NOMO-1 treated with dmso at 0.1 percent for 144 hours (cell line): ENCODE results near the gene RFESD.

Experiments used
- DNase-seq: peaks from one replicate; lab custom pipeline; 2025; ENCODE audit not compliant: unreplicated experiment; lab: John Stamatoyannopoulos, UW

The RFESD gene

DNA sequence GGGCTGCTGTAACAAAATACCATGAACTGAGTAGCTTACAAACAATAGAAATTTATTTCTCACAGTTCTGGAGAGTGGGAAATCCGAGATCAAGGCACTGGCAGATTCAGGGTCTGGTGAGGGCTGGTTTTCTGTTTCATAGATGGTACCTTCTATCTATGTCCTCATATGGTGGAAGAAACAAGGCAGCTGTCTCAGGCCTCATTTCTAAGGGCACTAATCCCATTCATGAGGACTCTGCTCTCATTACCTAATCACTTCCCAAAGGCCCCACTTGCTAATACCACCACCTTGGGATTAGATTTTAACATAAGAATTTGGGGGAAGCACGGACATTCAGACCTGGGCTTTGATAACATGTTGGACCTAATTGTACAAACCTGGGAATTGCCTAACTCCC, 13.5 kb downstream of the RFESD start:
- no peak for DNase-seq

DNA sequence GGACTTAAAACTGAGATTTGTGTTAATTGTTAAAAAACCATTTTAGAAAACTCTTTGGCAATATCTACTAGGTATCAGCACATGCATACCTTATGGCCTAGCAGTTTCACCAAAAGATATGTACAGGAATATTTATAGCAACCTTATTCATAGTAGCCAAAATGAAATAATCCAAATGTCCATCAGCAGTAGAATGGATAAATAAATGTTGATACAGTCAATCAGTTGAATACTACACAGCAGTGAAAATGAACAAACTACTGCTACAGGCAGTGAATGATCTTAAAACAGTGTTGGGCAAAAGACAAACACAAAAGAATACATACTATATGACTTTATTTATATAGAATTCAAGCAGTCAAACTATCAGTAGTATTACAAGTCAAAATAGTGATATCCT, 16.4 kb downstream of the RFESD start:
- no peak for DNase-seq

DNA sequence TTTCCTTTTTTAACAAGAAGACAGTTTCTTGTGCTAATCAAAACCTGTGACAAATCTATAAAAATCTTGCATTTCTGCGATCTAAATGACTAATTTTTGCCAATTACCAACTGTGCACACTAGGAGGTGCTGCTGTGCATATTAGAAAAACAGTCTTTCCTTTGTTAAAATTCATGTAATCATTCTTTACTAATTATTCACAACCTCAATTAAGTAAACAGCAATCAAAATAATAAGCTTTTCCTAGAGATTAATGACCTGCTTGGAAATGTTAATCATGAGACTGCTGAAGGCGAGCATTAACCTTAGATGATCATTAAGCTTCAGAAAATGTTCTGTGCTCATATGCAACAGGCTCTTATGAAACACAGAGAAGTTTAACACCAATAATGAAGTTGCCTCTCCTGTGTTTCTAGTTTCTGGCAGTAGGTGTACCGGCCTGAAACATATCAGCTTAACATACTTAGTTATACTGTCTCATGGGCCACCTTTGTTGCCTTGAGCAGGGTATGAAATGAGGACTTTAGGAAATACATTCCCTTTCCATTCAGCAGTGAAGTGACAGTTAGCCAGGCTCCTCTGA, 17.7 kb downstream of the RFESD start:
- DNase-seq: no peak

DNA sequence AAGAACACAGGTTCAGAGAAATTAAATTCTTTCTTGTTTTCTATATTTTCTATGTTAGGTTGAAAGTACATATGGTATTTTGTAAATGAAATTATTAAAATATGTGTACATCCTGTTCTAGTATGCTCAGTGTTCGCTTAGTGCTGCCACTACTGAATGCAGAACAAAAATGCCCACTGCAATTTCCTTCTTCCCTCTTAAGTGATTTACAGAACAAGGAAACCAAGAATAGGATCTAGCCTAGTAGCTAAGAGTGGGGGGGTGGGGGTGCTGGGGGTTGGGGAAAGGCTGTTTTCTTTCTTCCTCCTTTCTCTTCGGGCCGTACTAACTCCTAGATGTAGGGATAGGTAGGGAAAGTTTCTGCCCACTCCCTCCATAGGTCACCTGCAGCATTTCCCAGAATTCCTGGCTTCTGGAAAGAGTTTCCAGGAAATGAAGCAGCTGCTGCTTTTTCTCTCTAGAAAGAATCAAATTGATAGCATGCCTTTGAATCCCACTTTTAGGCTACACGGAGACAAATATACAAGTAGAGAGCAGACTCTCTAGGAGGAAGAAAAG, 20.6 kb downstream of the RFESD start:
- peak; percentile 15 for DNase-seq

DNA sequence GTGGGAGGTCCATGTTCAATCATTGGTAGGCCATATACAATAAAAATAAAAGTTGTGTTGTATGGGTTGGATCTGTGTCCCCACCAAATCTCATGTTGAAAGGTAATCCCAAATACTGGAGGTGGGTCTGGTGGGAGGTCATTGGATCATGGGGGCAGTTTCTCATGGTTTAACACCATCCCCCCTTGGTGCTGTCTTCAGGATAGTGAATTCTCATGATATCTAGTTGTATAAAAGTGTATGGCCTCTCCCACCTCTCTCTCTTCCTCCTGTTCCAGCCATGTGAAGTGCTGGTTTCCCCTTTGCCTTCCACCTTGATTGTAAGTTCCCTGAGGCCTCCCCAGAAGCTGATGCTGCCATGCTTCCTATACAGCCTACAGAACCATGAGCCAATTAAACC, 21.1 kb downstream of the RFESD start:
- DNase-seq: no peak

DNA sequence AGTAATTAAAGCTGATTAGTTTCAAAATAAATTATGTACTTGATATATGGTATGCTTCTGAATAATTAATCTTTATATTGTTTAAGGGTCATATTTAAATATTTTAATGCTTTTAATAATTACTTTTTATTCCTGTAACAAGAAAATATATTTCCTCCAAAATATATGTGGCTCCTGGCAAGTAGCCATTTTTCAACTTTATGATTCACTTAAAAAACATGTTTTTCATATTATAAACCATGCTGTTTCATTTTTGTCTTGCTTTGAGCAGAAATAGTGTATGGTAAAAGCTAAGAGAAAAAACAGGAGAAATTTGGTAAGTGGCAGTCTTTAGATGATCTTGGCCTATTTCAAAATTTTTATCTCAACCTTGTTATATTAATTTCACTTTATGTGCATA, 21.6 kb downstream of the RFESD start:
- DNase-seq: no peak

DNA sequence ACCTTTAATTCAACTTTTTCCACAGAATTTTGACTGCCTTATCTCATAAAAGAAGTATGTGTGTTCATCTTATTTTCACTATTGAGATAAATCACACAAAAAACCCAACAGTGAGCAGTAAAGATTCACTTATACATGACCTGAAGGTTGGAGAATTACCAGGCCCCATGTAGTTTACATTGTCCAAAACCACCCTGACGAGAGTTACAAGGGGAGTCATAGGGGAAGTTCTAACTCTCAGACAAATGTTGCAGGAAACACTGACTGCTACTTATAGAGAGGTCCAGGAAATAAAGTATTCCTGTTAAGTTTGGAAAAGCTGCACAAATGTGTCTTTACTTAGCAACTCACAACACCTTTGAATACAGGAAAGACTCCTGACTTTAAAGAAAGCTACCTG, 22.2 kb downstream of the RFESD start:
- DNase-seq: no peak

DNA sequence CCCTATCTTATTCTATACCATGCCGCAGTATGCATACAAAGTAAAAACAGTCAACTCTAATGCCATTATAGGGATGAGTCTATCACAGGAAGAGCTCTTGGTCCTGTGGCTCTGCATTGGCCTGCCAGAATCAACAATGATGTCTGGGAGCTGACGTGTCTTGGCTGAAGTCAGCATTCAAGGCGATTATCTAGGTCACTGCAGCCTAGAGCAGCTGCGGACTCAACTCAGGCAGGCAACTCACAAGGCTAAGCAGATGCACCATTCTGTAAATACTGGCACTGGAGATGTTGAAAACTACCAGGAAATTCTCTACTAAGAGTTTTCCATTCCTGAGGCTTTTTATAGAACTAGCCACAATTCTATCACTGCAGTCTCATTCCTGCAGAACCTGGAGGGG, 23.0 kb downstream of the RFESD start:
- no peak for DNase-seq

DNA sequence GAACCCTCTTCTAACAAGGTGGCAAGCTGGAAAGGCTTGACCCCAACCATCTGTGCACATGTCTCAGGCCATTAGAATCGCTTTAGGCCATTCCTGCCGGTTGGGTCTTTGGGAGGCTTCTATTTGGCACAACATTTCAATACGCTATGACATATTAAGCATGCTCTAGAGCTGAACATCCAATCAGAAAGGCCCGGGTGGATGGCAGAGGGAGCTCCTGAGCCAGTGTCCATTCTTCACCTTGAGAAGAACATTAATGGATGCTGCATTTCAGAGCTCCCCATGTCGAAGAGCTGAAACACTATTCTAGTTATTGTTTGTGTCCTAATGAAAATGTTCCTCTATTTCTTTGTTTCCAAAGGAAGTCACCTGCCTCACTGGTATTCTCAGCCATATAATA, 23.4 kb downstream of the RFESD start:
- no peak for DNase-seq

- no peak for DNase-seq
Observed at GRCh38 chr5:95670568-95670967, 24.0 kb downstream of the RFESD start.

GRCh38 chr5:95671826-95672225, 25.2 kb downstream of the RFESD start:
- no peak for DNase-seq

- no peak for DNase-seq
Observed at GRCh38 chr5:95672641-95673040, 26.1 kb downstream of the RFESD start.

DNA sequence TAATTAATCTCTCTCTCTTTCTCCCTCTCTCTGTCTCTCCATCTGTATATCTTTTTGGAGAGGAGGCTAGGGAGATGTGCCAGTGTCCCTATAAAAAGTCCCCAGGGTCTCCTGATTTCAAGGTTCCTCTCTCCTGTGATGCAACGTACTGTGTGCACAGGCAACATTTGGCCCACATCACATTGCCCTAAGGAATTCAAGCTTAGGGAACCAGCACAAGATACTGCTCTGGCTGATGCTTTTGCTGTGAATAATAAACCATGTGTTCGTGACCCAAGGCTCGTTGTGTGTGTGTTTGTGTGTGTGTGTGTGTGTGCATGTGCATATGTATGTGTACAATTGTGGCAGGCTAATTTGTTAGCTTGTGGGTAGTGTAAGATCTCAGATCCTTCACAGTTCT, 26.5 kb downstream of the RFESD start:
- DNase-seq: no peak

- DNase-seq: no peak
Observed at GRCh38 chr5:95682891-95683290, 36.3 kb downstream of the RFESD start, which contains the start of gene SPATA9. TSS of gene SPATA9 (minus strand) at chr5:95682991. CDS start at chr5:95682854, 137 bp downstream.

GRCh38 chr5:95684361-95684760, 37.8 kb downstream of the RFESD start:
- DNase-seq: no peak

DNA sequence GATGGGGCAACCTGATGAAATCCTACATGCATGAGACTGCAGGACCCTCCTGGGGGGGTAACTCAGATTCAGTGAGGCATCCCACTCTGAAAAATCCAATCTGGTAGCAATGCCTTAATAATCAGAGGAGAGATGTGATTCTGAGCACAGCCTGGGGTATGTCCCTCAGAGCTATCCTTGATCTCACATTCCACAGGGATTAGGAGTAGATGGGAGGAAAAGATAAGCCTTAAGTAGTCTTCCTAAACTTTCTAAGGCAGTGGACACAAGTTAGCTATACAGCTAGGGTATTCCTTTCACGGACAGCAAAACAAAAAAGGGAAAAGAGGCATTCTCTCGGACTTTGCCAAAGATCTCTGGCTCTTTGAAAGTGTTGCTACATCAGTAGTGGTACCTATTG, 40.1 kb downstream of the RFESD start:
- no peak for DNase-seq

DNA sequence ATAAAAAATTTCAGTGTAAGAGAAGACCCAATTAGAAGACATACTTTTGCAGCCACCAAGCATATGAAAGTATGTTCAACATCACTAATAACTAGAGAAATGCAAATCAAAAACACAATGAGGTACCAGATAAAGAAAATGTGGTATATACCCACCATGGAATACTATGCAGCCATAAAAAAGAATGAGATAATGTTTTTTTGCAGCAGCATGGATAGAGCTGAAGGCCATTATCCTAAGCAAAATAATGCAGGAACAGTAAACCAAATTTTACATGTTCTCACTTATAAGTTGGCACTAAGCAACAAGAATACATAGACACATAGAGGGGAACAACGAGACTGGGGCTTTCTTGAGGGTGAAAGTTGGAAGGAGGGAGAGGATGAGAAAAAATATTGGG, 43.1 kb downstream of the RFESD start:
- no peak for DNase-seq

DNA sequence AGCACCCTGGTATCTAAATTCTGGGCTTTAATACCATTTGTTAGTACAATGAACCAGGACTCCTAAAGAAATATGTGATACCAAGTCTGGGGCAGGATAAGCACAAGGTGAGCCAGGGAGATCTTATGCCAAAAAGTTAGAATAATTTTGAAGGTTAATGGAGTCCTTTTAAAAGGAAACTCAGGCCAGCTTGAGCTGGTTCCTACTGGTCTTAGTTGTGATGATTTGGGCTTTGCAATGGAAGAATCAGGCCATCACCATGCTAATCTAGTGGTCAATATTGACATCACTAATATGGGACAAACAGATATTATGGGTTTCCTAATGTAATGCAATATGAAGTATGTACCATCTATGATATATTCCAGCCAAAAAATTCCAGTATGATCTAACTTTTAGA, 43.8 kb downstream of the RFESD start:
- DNase-seq: no peak

- no peak for DNase-seq
Observed at GRCh38 chr5:95697781-95698681, 51.5 kb downstream of the RFESD start.

DNA sequence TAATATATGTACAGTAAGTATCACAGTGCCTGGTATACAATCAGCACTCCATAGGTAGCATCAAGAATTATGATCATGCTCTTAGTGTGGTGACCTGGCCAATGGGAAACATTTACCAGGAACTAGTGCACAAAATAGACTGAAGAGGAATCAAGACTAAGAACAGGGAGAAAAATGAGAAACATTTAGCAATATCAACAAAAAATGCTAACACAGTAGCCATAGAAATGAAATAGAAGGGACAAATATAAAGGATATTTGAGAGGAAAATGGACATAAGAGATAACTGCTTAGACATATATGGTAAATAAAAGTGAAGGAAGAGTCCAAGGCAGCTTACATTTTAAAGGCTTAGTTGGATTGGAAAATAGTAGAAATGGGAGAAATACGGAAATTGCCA, 52.8 kb downstream of the RFESD start:
- DNase-seq: no peak

DNA sequence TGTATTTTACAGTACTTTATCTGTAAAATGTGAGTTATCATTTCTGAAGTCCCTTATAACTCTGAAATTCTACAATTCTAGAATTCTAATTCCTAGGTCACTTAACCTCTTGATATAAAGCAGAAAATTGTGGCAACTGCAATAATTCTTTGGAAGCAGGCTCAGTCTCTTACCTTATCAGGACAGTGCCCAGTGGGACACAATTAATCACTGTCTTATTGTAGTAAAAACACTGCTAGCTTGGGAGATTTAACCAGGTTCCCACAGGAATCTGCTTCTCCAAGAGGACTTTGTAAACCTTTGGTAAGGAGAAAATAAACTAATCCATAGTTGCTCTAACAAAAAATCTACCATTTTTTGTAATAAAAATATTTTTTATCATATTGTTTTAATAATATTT, 54.5 kb downstream of the RFESD start:
- DNase-seq: no peak

DNA sequence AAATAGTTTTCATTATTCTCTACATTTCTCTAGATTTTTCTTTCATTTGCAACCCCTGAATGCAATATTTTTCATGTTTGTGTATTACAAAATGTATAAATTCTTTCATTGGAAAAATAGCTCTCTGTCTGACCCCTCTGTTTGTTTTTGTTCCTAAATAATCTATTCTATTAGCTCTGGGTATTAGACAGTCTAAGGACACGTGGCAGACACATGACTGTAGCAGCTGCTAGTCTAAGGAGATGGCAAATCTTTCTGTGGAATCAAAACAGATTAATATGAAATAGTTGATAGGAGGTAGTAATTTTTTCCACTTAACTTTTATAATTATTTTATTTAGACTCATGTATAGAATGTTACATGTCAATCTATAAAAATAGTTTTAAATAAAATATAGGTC, 57.6 kb downstream of the RFESD start:
- DNase-seq: no peak
